HG02840 (cell line): ENCODE results near the gene FOXO1.

Experiments
- ATAC-seq: cut with Tn5 transposase; IDR thresholded peaks from one replicate; pipeline ENCODE4 v1.9.1; 2021; ENCODE audit warnings: mild to moderate bottlenecking, moderate library complexity, moderate number of reproducible peaks; ENCODE audit not compliant: unreplicated experiment, low FRiP score

Gene FOXO1

DNA sequence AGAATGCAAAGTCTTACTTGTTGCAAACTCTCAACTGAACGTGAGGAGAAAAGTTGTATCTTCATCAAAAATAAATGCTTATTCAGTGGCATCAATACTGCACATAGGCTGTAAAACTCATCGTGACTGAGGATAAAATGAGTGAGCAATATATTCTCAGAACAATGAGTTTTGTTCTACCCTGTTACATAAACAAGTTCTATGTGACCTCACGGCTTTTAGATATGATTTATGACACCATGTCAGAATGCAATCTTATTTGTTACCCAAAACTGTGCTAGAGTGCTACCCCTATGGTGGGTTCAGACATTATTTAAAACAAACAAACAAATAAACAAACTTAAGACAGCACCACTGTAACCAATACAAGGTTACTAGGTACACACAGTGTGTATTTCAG lies 55.4 kb downstream of the FOXO1 start:
- ATAC-seq, result no peak

DNA sequence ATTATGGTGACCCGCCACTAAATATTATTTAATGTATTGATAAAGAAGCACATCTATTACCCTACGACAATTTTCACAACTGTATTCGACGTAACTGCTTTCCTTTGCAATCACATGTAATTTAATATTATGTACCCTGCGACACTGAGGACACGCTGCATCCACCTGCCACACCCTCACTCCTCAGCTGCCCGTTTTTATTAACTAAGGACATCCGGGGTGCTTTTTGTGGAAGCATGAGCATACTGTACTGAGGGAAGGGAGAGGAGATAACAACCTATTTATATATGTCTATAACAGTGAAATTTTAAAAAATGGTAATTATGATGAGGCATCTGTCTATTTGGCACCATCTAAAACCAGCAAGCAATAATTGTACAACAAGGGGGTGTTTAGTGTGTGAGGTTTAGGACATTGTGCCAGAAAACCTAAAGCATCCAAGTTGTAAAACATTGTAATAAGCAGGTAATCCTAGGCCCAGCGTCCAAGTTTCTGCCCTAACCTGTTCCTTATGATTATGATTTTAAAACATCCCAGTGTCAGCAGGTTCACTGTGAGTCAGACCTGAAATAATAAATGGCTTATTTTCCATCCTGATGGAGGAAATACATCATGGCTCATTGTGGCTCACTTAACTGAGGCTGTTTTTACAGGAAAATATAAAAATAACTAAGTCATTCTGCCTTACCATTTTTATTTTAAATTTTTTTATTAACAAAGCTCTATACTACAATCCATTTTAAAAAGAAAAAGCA lies 56.3 kb downstream of the FOXO1 start:
- no peak for ATAC-seq

DNA sequence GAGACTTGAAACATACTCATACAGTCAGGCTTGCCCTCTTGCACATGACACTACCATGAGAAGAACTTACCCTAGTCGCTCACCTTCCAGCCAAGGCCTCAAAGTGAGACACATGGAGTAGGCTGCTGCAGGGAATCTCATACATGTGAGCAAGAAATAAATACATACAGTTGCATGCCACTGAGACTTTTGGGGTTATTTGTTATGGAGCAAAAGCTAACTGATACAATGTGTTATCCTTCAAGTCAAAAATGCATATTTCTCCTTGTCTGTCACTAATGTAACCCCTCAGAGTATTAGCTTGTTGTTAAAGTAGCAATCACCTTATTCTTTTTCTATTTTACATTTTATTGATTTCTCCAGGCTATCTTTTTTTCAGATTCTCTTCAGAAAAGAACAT lies 58.1 kb downstream of the FOXO1 start:
- no peak for ATAC-seq

DNA sequence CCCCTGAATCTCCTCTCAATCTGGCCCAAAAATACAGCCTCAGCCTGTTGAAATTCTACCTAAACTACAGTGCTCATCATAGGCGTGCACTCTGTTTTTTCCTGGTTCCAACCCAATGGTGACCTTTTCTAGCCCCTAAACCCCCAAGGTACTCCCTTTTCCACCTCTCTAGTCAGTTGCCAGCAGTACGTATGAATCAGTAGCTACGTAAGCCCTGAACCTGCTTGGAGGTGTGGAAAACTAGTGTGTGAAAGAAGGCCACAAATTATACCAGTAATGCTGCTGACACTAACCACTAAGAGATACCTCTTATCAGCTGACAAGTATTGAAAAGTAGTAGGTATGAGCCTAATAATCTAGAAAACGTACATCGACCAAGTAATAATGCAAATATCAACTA lies 60.9 kb downstream of the FOXO1 start:
- ATAC-seq, result no peak

DNA sequence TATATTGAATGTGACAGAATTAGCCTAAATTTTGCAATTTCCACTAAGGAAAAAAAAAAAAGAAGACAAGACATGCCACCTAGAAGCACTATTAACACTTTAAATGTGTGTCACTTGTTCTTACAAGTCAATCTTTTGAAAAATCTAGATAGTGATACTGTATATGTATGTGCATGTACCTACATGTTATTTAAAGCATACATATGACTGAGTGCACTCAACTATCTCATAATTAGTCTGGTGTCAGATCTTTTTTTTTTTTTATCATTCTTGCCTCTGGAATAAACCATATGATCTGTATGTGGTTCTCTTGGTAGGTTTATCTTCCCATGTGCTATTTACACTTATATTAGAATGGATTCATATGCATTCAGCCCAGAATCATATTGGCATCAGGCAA lies 62.3 kb downstream of the FOXO1 start:
- ATAC-seq, result no peak

DNA sequence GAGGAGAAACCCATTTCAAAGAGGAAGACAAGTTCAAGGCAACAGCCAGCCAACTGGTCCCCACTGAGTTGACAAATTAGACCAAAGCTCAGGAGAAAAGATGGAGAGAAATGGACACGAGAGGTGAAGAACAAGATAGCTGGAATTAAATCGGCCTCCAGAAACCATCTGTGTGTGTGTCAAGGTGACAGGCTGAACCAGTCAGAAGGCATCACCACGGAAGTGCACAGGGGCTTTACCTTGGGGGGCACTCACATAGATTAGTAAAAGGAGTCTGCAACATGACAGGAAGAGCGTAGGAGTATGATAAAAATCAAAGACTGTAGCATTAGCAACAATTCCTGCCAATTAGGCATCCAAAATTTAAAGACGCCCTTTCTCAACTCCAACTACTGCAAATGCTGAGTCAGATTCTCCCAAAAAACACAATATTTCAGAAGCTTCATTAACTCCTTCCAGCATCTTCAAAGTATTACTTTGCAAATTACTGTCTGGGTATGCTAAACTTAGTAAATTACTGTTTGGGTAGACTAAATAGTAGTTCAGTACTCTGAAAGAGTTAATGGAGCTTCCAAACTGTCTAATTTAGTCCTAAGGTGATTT lies 66.2 kb downstream of the FOXO1 start:
- ATAC-seq, result no peak

DNA sequence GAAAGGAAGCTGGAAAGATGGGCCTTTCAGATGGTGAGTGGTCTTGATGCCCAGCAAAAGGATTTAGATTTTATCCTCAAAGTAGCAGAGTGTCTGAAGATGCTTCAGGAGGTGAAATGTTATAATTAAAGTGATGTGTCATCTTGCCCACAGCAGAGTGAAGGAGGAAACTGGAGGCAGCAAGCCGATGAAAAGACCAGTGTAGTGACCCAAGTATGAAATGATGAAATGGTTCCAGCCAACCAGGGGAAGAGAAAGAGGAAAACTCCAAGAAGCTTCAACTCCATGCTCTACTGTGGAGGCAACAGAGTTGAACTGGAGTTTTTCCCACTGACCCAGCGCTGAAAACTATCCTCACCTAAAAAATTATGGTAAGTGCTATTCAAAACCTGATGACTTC lies 66.7 kb downstream of the FOXO1 start:
- no peak for ATAC-seq

DNA sequence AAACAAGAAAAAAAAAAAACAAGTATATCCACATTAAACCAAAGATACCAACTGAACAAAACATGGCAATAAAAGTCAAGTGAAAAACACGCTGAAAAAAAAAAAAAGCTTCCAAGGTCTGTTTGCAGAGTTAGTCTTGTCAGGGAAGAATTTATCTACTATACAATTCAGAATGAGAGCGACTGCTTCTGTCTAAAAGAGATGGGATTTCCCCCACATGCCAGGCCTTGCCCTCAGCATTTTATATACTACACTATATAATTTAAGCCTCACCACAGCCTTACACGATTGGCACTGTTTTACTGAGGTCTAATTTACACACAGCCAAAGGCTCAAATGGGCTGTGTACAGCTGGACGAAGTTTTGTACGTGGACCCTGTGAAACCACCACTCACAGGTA lies 67.3 kb downstream of the FOXO1 start:
- no peak for ATAC-seq

DNA sequence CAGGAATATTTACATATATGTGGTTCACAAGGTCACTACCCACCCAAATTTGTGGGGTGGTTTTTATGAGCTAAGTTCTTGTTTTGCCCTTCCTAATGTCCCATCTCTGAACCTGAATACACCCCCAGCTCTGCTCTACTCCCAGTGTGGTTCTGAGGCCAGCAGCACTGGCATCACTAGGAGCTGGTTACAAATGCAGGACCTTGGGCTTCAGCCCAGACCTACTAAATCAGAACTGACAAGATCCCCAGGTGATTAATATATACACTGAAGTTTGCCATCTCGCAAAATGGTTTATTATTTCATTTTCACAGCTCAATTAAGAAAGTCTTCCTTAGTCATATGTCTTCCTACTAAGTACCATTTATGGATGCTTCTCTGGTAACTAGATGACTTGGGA lies 67.9 kb downstream of the FOXO1 start:
- ATAC-seq, result no peak

DNA sequence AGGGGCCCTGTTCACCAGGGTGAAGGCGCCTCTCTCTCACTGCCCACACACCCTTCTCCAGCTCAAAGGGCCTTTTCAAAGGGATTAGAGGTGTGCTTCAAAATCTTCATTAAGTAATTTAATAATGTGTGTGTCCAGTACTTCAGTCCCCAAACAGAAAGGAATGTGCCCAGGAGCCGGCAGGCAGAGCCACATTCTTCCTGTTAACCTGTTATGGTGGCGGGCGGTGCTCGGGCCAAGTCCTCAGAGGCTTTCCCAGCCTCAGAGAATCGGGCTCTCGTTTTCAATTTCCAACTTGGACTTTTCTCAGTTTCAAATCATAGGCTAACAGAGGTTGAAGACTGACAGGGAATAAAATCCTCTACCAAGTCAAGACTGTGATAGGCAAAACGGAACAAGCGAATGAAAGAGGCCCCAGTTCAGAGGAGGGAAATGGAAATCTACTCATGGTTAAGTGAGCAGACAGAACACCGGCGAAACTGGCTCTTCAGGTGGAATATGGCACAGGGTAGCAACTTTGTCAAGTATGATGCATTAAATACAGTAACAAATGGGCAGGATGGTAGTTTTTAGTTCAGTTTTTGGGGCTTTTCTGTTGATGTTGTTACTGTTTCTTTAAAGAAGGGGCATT lies 68.6 kb downstream of the FOXO1 start:
- no peak for ATAC-seq

DNA sequence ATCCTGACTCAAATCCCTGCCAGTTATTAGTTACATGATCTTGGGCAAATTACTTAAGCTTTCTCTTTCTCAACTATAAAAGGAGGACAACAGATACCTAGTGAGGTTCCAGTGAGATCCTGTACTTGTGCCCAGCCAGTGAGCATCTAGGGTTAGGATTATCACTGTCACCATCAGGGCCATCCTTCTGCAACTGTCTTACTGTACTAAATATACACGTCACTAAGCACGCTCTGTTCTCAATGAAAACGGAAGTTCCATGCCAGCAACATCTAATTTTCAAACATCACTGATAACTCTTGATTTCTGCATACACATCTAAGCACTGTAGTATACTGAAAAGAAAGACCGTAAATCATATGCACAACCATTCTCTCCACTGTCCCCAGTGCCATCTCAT lies 70.0 kb downstream of the FOXO1 start:
- ATAC-seq, result no peak

DNA sequence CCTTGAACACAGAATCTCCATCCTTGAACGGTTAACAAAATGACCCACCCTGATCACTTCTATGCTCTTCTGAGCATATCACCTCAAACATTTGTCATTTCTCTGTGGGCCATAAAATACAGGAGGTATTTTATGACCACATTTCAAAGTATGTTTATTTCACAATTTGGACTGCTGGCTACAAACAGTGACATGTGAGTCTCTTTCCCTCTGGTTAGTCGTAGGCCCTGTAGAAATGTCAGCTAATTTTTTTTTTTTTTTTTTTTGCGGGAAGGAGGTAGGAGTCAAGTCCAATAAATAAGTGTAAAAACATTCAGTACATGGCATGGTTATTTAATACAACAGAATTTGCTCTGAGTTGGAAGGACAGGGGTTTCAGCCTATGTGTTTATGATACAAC lies 70.7 kb downstream of the FOXO1 start:
- no peak for ATAC-seq

DNA sequence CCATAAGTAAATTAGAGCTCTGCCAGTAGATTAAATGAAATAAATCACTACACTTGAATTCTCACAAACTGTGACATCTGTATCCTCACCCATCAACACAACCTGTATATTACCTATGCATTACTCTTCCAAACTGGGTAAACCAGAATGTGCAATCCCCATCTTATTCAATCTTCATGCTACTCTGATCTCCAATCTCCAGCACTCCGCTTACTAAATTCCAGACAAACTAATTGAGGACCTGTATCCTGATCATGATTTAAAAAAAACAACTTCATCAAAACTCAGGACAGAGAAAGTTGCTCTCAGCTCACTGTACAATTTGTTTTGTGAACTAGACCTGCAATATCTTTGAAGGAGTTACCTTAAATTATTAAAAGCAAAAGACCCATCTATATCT lies 74.4 kb downstream of the FOXO1 start:
- no peak for ATAC-seq

DNA sequence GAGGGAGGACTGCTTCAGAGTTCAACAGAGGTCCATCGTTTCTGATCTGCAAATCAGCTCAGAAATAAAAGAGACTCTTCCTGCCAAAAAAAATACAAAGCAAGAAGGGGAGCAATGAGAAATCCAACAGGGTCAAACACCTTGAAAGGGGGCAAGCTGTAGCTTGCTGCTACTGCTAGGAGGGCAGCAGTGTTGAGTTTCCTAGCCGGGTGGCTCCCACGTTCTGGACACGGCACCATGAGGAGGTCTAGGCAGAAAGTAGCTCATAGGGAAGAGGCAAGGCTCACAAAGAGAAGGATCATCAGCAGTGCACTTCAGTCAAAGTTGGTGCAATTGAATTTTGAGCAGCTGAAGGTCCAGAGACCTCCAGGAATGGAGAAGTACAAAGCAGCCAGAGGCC lies 75.3 kb downstream of the FOXO1 start:
- ATAC-seq, result no peak

DNA sequence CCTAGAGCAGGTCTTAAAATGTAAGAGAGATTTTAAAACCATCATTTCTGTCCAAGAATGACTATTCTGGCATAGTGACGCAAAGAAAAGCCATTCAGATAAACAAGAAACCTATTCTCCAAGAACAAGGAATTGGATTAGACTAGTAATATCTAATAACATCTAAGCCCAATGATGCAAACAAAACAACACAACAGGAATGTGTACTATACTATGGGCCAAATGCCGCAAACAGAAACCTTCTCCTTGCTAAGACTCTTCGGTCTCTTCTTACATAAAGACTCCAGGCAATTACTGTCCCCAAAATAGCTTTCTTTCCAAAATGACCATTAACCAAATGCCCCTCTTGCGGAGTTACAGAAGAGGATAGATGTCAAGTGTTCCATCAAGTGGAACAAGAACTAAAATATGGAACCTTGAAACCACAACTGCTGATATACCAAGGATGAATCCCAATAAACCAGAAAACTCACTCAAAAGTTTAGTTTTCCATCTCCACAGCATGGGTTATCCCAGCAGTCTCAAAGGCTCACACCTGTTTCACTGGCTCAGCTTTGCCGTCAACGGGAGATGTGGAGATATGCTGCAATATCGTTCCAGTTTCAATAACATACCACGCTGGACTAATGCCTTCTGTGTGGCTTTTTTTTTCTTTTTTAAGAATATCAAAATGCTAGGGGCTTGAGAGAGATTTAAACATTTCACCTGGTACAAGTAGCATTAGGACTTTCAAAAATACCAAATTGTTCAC lies 76.2 kb downstream of the FOXO1 start:
- ATAC-seq, result no peak

DNA sequence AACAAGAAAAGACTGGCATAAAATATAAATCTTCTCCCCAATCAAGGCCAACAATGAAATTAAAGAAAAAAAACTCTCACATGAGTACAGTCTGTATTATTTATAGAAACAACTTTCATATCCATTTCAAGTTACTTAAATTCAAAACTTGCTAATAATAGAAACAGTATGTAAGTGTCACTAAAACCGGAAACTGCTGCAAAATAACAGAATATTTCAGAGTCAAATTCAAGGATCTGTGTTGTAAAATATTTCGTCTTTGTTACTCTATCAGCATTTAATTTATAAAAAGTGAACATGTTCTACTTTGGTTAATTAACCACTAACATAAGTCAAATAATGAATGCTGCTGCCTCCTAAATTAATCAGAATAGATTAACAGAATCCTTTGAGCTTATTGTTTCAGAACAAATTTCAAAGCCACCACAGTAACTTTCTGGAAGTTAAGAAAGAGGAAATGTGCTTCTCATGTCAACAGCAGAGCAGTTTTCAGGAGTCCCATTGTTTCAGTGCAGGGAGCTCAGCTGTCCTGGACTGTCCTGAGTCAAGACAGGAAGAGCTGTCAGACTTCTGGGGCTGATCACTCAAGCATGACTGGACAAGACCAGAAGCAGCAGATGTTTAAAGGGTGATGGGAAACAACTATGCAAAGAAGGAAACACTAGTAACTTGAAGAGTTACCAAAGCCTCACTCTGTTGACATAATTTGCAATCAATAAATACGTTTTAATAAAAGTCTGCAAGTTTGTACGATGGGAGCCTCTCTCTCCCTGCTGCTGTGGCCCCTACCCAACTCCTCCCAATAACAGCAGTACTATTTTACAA lies 76.9 kb downstream of the FOXO1 start:
- peak; percentile 87 for ATAC-seq

DNA sequence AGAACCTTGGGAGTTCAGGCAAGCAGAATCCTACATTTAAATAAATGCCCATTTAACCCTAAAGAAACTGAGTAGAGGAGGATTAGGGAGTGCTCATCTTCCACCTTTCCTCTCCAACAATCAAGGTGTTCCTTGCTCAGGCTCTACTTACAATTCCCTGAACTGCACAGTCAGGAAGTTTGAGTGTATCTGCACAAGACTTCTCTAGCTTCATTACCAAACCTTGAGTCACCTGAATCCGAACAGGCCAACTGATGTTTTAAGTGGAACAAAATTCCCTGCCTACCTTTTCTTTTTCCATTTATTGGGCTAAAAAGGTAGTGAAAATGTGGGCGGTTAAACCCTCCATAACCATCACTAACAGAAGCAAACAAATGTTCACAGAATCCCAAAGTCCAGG lies 78.3 kb downstream of the FOXO1 start:
- no peak for ATAC-seq

DNA sequence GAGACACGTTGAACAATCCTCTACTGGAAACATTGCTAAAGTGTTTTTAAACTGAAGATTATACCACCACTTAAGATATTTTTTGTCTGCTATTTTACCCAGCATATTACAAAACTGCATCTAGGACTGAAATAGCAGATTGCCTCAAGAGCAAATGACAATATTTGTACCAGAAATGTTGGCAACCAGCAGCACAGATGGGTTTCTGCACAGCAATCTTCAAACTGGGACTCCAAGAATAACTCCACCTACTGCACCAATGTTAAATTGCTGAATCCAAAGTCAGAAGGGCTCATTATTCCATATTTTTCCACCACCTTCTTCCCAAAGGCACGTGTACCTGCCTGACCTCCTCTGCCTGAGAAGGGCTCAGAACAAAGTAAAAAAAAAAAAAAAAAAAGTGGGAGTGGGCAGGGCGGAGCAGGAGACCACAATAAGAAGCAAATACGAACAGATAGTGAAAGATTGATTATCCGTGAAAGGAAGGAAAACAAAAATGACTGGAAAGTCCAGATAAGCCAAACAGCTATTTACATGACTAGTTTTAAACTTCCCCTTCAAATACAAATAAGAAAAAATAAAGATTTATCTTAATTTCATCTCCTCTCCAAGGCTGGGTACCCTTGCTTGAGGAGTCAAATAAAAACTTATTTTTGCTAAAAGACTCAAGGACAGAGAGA lies 79.4 kb downstream of the FOXO1 start:
- no peak for ATAC-seq

DNA sequence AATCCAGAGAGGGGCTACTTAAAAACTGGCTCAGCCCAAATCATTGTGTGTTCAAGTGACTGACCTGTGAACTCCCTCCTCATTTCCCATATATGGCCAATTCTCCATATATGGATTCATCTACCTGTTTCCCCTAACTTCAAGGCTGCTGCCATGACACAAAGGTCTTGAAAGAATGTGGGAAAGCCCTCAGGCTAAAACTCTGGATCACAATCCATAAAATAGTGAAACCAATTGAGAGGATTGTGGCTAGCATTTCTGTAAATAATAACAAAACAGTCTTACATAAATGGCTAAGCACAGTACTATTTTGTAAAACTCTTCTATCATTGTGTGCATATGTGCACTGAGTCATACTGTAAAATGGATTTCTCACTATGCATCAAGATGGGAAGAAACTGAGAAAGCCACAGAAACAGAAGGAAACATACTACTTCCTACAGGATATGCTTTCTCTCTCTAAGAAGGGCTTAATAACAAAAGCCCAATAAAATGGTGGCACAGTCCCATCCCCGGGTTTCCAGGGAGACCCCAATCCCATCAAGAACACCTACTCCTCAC lies 80.5 kb downstream of the FOXO1 start:
- no peak for ATAC-seq

DNA sequence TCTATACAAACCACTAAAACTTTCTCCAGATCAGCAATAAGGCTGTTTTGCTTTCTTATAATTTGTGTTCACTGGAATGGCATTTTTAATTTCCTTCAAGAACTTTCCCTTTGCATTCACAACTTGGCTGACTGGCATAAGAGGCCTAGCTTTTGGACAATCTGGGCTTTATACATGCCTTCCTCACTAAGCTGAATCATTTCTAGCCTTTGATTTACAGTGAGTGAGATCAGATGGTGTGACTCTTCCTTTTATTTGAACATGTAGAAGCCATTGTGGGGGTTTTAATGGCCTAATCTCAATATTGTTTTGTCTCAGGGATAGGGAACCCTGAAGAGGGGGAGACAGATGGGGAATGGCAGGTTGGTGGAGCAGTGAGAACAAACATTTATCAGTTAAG lies 82.7 kb downstream of the FOXO1 start:
- ATAC-seq, result no peak
